DOHH2 (cell line): ENCODE measurements around the gene GRIA1.

Experiments used
- CTCF ChIP-seq: fragments of 200-600 bp; sonication (generic); IDR thresholded peaks from one replicate; pipeline ENCODE4 v1.5.1; 2014; ENCODE audit warnings: antibody characterized with exemption, mild to moderate bottlenecking, low read depth, low read length; ENCODE audit not compliant: poor library complexity, severe bottlenecking
- EZH2phosphoT487 ChIP-seq: fragments of 200-600 bp; sonication (generic); IDR thresholded peaks from 2 replicates; pipeline ENCODE4 v1.6.1; 2017; ENCODE audit warnings: borderline replicate concordance, mild to moderate bottlenecking, antibody characterized with exemption, low read length, moderate library complexity, mixed read lengths

- no peak for TF ChIP-seq CTCF
- no peak for TF ChIP-seq EZH2phosphoT487
Measured at GRCh38 chr5:153584126-153584959, 93.9 kb downstream of the GRIA1 start.
